Naive B cell (primary cell): ENCODE data around the gene GOLGA8G. TPM values are rescaled to one million over a fixed set of nuclear protein-coding genes. Genes with fewer than 3 reads are reported as not detected.
"Not testable (repeated sequence)": the region's sequence is repeated elsewhere in the genome, so short reads cannot be mapped to it uniquely, and the experiment has no call there.

Experiments
- ATAC-seq, 2 donors: fragments of 150-1000 bp; cut with Tn5 transposase; 2 replicates each; pipeline ENCODE4 v1.10.0; 2021; ENCODE audit warnings: low read depth in 2 of 2, mild to moderate bottlenecking in 2 of 2, moderate library complexity in 2 of 2
- DNase-seq: peaks from one replicate; pipeline ENCODE4 v3.0.0; 2022
- H3K27ac Mint-ChIP-seq, 6 donors: one replicate each; pipeline ENCODE4 v1.8.0; 2020 to 2022; ENCODE audit warnings: mild to moderate bottlenecking in 6 of 6, mixed read lengths in 6 of 6, moderate library complexity in 5 of 6, inconsistent platforms in 2 of 6
- H3K27me3 Mint-ChIP-seq, 3 donors: one replicate each; pipeline ENCODE4 v1.8.0; 2021 to 2022; ENCODE audit warnings: mixed read lengths in 3 of 3, mild to moderate bottlenecking in 1 of 3
- H3K36me3 Mint-ChIP-seq, 2 donors: one replicate each; pipeline ENCODE4 v1.8.0; 2020 to 2022; ENCODE audit warnings: mixed read lengths in 2 of 2, inconsistent platforms in 1 of 2, mild to moderate bottlenecking in 1 of 2
- H3K4me1 Mint-ChIP-seq, 3 donors: one replicate each; pipeline ENCODE4 v1.8.0; 2020 to 2022; ENCODE audit warnings: mixed read lengths in 3 of 3, inconsistent platforms in 1 of 3, mild to moderate bottlenecking in 1 of 3, moderate library complexity in 1 of 3
- H3K4me3 Mint-ChIP-seq, 8 donors: one replicate each; pipeline ENCODE4 v1.8.0; 2020 to 2022; ENCODE audit warnings: mild to moderate bottlenecking in 8 of 8, mixed read lengths in 8 of 8, moderate library complexity in 8 of 8, inconsistent platforms in 2 of 8
- H3K9me3 Mint-ChIP-seq, 7 donors: one replicate each; pipeline ENCODE4 v1.8.0; 2020 to 2022; ENCODE audit warnings: mixed read lengths in 7 of 7, mild to moderate bottlenecking in 5 of 7, inconsistent platforms in 2 of 7, moderate library complexity in 1 of 7
- polyA plus RNA-seq, 6 donors: library from polyadenylated mRNA; unstranded; fragments of 300-500 nt; fragmentation: Illumina TruSeq; gene quantifications; one replicate each; pipeline ENCODE4 v1.2.3, GENCODE V29; 2021; ENCODE audit warnings: low read depth in 6 of 6

The GOLGA8G gene, protein sequence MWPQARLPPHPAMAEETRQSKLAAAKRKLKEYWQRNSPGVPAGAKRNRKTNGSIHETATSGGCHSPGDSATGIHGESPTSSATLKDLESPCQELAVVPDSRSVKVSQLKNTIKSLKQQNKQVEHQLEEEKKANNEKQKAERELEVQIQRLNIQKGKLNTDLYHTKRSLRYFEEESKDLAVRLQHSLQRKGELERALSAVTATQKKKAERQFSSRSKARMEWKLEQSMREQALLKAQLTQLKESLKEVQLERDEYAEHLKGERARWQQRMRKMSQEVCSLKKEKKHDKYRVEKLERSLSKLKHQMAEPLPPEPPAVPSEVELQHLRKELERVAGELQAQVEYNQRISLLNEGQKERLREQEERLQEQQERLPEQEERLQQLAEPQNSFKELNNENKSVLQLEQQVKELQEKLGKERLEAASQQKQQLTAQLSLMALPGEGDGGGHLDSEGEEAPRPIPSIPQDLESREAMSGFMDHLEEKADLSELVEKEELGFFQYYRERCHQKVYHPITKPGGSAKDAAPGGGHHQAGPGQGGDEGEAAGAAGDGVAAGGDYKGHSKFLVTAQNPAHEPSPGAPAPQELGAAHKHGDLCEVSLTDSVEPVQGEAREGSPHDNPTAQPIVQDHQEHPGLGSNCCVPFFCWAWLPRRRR
- not detected for polyA plus RNA-seq

DNA sequence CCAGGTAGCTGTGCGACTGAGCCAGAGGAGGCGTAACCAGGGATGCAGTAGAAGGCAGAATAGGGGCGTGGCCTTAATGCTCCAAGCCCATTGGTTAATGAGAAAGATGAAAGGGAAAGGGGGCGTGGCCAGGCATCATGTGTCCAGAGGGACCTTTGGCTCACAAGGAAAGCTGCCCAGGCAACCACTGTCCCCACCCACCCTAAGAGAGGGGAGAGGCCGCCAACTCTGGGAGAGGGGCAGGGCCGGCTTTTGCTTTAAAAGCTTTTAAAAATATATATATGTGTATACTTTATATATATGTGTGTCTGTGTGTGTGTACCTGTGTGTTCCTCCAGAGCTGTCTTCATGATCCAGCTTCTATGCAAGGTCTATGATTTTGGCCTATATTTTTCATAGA is at the start of gene GOLGA8G:
TSS of gene GOLGA8G (minus strand) at position 18 of the 400 bp plus-strand sequence. CDS start 62 bp downstream, outside the sequence.
- not testable (repeated sequence) for ATAC-seq, H3K27ac Mint-ChIP-seq, H3K9me3 Mint-ChIP-seq, H3K4me3 Mint-ChIP-seq, DNase-seq, H3K4me1 Mint-ChIP-seq, H3K36me3 Mint-ChIP-seq, H3K27me3 Mint-ChIP-seq

DNA sequence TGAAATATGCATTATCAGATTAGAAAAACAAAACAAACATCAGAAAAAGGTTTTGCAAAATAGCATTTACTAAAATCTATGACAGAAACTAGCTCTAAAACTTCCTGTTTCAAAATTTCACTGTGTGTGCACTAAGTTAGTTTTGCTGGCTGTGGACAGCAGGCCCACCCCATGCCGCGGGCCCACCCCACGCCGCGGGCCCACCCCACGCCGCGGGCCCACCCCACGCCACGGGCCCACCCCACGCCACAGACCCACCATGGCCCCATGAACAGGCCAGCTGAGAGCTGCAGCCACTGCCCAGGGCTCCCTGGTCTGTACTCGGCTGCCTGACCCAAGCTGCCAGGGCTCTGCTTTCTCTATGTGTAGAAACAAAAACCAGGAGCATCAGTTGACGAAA is 40.6 kb upstream of the GOLGA8G start:
- not testable (repeated sequence) for ATAC-seq, H3K27me3 Mint-ChIP-seq, H3K36me3 Mint-ChIP-seq, H3K4me1 Mint-ChIP-seq, H3K9me3 Mint-ChIP-seq, H3K27ac Mint-ChIP-seq, H3K4me3 Mint-ChIP-seq, DNase-seq

DNA sequence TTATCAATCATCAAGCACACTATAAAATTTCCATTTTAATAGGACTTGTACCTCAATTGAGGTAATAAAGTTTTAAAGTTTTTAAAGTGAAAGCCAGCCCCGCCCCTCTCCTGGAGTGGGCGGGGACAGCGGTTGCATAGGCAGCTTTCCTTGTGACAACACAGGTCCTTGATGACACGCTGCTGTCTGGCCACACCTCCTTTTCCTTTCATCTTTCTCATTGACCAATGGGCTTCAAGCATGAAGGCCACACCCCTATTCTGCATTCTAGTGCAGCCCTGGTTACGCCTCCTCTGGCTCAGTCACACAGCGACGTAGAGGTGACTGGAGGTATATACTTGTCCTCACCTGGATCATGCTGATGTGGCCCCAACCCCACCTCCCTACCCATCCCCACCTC is 20.5 kb upstream of the GOLGA8G start, which contains the start of gene GOLGA6L25:
TSS of gene GOLGA6L25 (plus strand) at position 301 of the 400 bp plus-strand sequence. CDS start at position 362, 61 bp downstream.
- not testable (repeated sequence) for H3K27me3 Mint-ChIP-seq, DNase-seq, H3K9me3 Mint-ChIP-seq, H3K4me1 Mint-ChIP-seq, H3K27ac Mint-ChIP-seq, ATAC-seq, H3K36me3 Mint-ChIP-seq, H3K4me3 Mint-ChIP-seq

DNA sequence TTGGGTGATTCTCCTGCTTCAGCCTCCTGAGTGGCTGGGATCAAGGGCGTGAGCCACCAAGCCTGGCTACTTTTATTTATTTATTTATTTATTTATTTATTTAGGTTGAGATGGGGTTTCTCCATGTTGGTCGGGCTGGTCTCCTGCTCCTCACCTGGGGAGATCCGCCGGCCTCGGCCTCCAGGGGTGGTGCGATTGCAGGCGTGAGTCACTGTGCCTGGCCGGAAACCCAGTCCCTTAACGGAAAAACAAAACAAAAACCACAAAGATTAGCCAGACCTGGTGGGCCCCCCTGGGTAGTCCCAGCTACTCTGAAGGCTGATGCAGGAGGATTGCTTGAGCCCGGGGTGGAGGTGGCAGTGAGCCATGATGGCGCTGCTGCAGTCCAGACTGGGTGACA is 17.6 kb downstream of the GOLGA8G start:
- DNase-seq, H3K36me3 Mint-ChIP-seq, H3K27me3 Mint-ChIP-seq, H3K4me3 Mint-ChIP-seq, ATAC-seq, H3K27ac Mint-ChIP-seq, H3K9me3 Mint-ChIP-seq, H3K4me1 Mint-ChIP-seq: not testable (repeated sequence)

DNA sequence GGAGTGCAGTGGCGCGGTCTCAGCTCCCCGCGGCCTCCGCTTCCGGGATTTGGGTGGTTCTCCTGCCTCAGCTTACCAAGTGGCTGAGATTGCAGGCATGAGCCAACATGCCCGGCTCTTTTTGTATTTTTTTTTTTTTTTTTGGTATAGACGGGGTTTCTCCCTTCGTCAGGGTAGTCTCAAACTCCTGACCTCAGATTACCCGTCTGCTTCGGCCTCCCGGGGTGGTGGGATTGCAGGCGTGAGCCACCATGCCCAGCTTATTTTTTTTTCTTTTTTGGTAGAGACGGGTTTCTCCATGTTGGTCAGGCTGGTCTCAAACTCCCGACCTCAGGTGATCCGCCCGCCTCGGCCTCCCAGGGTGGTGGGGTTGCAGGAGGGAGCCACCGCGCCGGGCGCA is 18.6 kb downstream of the GOLGA8G start:
- not testable (repeated sequence) for H3K27ac Mint-ChIP-seq, H3K36me3 Mint-ChIP-seq, ATAC-seq

DNA sequence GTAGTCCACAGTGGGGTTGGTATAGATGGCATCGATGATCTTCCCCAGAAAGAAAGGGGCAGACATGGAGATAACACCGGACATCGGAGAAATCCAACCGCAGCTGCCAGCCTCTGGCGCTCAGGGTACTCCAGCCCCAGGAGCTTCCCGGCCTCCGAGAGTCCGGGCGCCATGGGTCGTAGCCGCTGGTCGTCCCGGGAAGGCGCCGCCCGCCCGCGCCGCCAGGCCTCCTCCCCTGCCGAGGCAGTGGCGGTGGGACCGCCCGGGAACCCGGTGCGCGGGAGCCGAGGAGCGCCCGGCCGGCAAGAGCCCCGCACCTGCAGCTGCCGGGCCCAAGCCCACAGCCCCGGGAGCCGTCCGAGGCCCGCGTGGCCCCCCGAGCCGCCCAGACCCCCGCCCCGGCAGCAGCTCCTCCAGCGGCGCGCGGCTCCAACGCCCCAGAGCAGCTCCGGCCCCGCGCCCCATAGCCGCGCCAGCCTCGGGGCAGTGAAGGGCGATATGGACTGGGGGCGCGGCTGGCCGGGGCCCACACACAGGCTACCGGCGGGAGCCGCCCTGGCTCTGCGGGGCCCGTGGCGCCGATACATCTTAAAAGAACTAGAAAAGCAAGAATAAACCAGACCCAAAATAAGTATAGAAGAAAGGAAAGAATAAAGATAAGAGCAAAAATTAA is 24.4 kb downstream of the GOLGA8G start:
- not testable (repeated sequence) for H3K27ac Mint-ChIP-seq, H3K36me3 Mint-ChIP-seq, H3K27me3 Mint-ChIP-seq, ATAC-seq, H3K9me3 Mint-ChIP-seq, DNase-seq, H3K4me1 Mint-ChIP-seq, H3K4me3 Mint-ChIP-seq

More for the DNA sequence above, 18.6 kb downstream of the GOLGA8G start:
- not testable (repeated sequence) for H3K9me3 Mint-ChIP-seq, H3K4me3 Mint-ChIP-seq, H3K27me3 Mint-ChIP-seq, DNase-seq, H3K4me1 Mint-ChIP-seq

DNA sequence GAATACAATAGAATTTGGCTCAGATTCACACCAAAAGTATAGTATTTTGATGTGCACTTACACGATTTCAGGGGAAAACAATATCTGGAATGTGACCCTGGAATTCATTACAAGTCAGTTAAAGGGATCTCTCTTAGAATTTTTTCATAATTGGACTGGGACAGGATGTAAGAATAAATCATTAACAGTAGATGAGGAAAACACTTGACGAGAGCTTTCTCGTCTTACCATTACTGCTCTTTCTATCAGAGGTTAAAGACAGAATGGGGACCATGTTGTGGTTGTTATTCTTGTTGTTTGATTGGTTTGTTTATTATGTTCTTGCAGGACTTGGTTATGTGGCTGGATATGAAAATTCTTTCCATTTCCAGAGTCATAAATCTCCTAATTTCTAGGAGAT is 51.4 kb downstream of the GOLGA8G start:
- not testable (repeated sequence) for H3K27me3 Mint-ChIP-seq, H3K27ac Mint-ChIP-seq, DNase-seq, ATAC-seq, H3K9me3 Mint-ChIP-seq, H3K4me3 Mint-ChIP-seq, H3K4me1 Mint-ChIP-seq, H3K36me3 Mint-ChIP-seq

Other genes with a start within 250 kb of the GOLGA8G start
- 10 to 100 TPM in 3 of 6 donors, 1 to 10 TPM in 3; 2.4 to 16.9 (median 9.7) TPM for gene HERC2, start 210.8 kb downstream of the GOLGA8G start, polyA plus RNA-seq
- gene GOLGA6L24, start 174.9 kb downstream of the GOLGA8G start, polyA plus RNA-seq, result not detected
- not detected for gene GOLGA8F, start 154.3 kb downstream of the GOLGA8G start, polyA plus RNA-seq
- not detected for gene GOLGA6L25, start 20.6 kb upstream of the GOLGA8G start, polyA plus RNA-seq
- not detected for gene GOLGA8M, start 179.4 kb upstream of the GOLGA8G start, polyA plus RNA-seq